ENCODE measurements around the gene SAMD10. TPM values are rescaled to one million over a fixed set of nuclear protein-coding genes. Genes with fewer than 3 reads are reported as not detected.
"Not testable (repeated sequence)": the region's sequence is repeated elsewhere in the genome, so short reads cannot be mapped to it uniquely, and the experiment has no call there.

The SAMD10 gene
- total RNA-seq, 2 donors from 2014 or later = 3.1 to 3.7 TPM

GRCh38 chr20:63931735-63932134, 47.7 kb downstream of the SAMD10 start:
- TF ChIP-seq CTCF (IDR thresholded peaks at IDR 0.05) = no peak
- DNase-seq (ENCODE audit: low spot score) = no peak
- peaks cover 63% of the 10 kb centered on the region for H3K36me3 ChIP-seq

DNA sequence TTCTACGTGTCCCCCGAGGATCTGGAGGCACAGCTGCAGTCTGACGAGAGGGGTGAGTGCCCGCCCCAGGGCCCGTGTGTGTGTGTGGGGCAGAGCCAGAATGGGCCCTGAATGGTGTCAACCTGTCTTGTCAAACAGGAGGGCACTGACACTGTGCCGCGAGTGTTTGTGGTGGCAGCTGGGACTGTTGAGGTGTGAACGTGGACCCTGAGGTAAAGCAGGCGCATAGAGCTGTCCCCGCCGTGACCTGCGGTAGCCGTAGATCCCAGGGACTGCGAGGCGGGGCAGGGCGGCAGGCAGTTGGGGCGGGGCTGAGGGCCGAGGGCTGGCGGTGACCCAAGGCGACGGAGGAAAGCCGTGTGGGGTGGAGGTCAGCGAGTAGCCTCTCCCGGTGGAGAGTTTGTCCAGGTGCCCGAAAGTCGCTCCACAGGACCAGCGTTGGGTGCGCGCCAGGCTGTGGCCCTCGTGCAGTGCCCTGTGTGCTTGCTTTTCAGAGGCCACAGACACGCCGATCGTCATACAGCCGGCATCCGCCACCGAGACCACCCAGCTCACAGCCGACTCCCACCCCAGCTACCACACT, 48.4 kb downstream of the SAMD10 start:
- DNase-seq (ENCODE audit: low spot score) = no peak
- H3K27me3 ChIP-seq = no peaks in the 10 kb centered on the region
- no peak overlapping the region for H3K4me3 ChIP-seq
- peak overlapping the region; percentile 18 to 65 for H3K27ac ChIP-seq
- peaks cover 0 to 16% of the 10 kb centered on the region in 2 donors for H3K4me1 ChIP-seq
- no peaks in the 10 kb centered on the region for H3K9me3 ChIP-seq
- TF ChIP-seq CTCF (IDR thresholded peaks at IDR 0.05) = no peak
- H3K36me3 ChIP-seq = peaks cover 63% of the 10 kb centered on the region

More at GRCh38 chr20:63931735-63932134, 47.7 kb downstream of the SAMD10 start:
- H3K27me3 ChIP-seq = no peaks in the 10 kb centered on the region
- peak overlapping the region; percentile 18 to 65 for H3K27ac ChIP-seq
- peaks cover 0 to 16% of the 10 kb centered on the region in 2 donors for H3K4me1 ChIP-seq
- no peak overlapping the region for H3K4me3 ChIP-seq
- no peaks in the 10 kb centered on the region for H3K9me3 ChIP-seq

- H3K27ac ChIP-seq; H3K27me3 ChIP-seq; H3K9me3 ChIP-seq; H3K4me3 ChIP-seq; DNase-seq (ENCODE audit: low spot score): not testable (repeated sequence)
- Histone ChIP-seq H3K4me1 (peaks cover 0 to 16% of the 10 kb centered on the region in 2 donors), H3K36me3 (peaks cover 51% of the 10 kb centered on the region)
Observed at GRCh38 chr20:63929473-63929883, 50.0 kb downstream of the SAMD10 start.

DNA sequence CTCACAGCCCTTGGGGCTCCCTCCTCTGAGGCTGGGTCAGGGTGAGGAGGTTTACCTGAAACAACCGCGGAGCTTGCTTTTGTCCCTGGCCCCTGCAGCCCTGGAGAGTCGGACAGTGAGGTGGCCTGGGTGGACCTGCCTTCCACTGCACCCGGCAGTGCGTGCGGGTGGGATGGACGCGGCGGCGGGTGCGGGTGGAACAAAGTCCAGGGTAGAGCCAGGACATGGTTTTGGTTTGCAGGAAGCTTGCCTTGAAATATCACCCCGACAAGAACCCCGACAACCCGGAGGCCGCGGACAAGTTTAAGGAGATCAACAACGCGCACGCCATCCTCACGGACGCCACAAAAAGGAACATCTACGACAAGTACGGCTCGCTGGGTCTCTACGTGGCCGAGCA, 50.4 kb downstream of the SAMD10 start:
- no peak for TF ChIP-seq CTCF (IDR thresholded peaks at IDR 0.05)
- Histone ChIP-seq H3K27ac (no peak overlapping the region), H3K4me1 (peaks cover 0 to 16% of the 10 kb centered on the region in 2 donors), H3K4me3 (no peak overlapping the region), H3K36me3 (peaks cover 51% of the 10 kb centered on the region), H3K9me3 (no peaks in the 10 kb centered on the region), H3K27me3 (no peaks in the 10 kb centered on the region)
- no peak for DNase-seq (ENCODE audit: low spot score)

GRCh38 chr20:63926298-63926697, 53.1 kb downstream of the SAMD10 start:
- peaks cover 38% of the 10 kb centered on the region for H3K36me3 ChIP-seq
- H3K27ac ChIP-seq = no peak overlapping the region
- H3K4me1 ChIP-seq = peaks cover 0 to 11% of the 10 kb centered on the region in 2 donors
- TF ChIP-seq CTCF (IDR thresholded peaks at IDR 0.05) = no peak
- H3K4me3 ChIP-seq = no peak overlapping the region
- no peaks in the 10 kb centered on the region for H3K9me3 ChIP-seq
- no peaks in the 10 kb centered on the region for H3K27me3 ChIP-seq
- no peak for DNase-seq (ENCODE audit: low spot score)

DNA sequence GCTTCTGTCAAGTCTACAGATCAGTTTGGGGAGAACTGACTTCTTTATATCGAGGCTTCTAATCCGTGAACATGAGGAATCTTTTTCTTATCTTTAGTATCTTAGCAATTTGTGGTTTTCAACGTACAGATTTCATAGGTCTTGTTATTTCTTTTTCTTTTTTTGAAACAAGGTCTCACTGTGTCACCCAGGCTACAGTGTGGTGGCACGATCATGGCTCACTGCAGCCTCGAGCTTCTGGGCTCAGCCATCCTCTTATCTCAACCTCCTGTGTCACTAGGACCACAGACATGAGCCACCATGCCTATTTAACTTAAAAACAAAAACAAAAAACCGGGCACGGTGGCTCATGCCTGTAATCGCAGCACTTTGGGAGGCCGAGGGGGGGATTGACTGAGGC, 55.2 kb downstream of the SAMD10 start:
- H3K27me3 ChIP-seq = no peaks in the 10 kb centered on the region
- no peak overlapping the region for H3K27ac ChIP-seq
- no peak for DNase-seq (ENCODE audit: low spot score)
- H3K36me3 ChIP-seq = peaks cover 23% of the 10 kb centered on the region
- no peak overlapping the region for H3K4me3 ChIP-seq
- TF ChIP-seq CTCF (IDR thresholded peaks at IDR 0.05) = no peak
- H3K4me1 ChIP-seq = peaks cover 0 to 3% of the 10 kb centered on the region in 2 donors
- H3K9me3 ChIP-seq = no peaks in the 10 kb centered on the region

MicroRNAs encoded within 50 kb of the gene (microRNA counts, 767-probe panel; counts per million panel counts)
- microRNA hsa-miR-1914-5p = 0 to 31.0 counts per million in 2 donors
- 0 to 31.0 counts per million in 2 donors for microRNA hsa-miR-647

Small RNA genes lying within 50 kb of the gene (microRNA-seq; reads per million reads assigned to microRNA genes)
- 0 reads per million in 2 donors for gene MIR1914 (ENCODE audit: borderline number of aligned reads in 2 of 2, borderline replicate concordance in 1 of 2)
- gene MIR647 (ENCODE audit: borderline number of aligned reads in 2 of 2, borderline replicate concordance in 1 of 2) = 0 reads per million in 2 donors

Other genes starting within 250 kb of the SAMD10 start
- 1 to 10 TPM; 2.4 to 2.5 TPM for gene LIME1, start 243.0 kb downstream of the SAMD10 start, total RNA-seq
- gene SLC2A4RG, start 239.9 kb downstream of the SAMD10 start, total RNA-seq = 10 to 100 TPM; 30.1 to 30.7 TPM
- gene ZBTB46, start 148.4 kb downstream of the SAMD10 start, total RNA-seq = 10 to 100 TPM; 12.2 to 17.8 TPM
- not detected for gene ABHD16B, start 118.1 kb downstream of the SAMD10 start, total RNA-seq
- 10 to 100 TPM; 80.6 to 84.0 TPM for gene TPD52L2, start 114.4 kb downstream of the SAMD10 start, total RNA-seq
- gene DNAJC5, start 84.5 kb downstream of the SAMD10 start, total RNA-seq = 10 to 100 TPM; 41.2 to 43.8 TPM
- 10 to 100 TPM; 25.9 to 27.6 TPM for gene UCKL1, start 23.2 kb downstream of the SAMD10 start, total RNA-seq
- 1 to 10 TPM; 7.0 to 8.3 TPM for gene ZNF512B, start 9.7 kb downstream of the SAMD10 start, total RNA-seq
- 10 to 100 TPM; 32.9 to 43.6 TPM for gene PRPF6, start 1.5 kb upstream of the SAMD10 start, total RNA-seq
- under 1 TPM; 0.07 to 0.35 TPM for gene C20orf204, start 56.5 kb upstream of the SAMD10 start, total RNA-seq
- gene SOX18, start 70.0 kb upstream of the SAMD10 start, total RNA-seq = 10 to 100 TPM; 15.1 to 17.2 TPM
- 10 to 100 TPM; 17.8 to 25.5 TPM for gene TCEA2, start 83.6 kb upstream of the SAMD10 start, total RNA-seq
- 10 to 100 TPM in 1 of 2 donors, 1 to 10 TPM in 1; 7.8 to 14.1 TPM for gene RGS19, start 99.9 kb upstream of the SAMD10 start, total RNA-seq
- gene OPRL1, start 100.4 kb upstream of the SAMD10 start, total RNA-seq = 1 to 10 TPM in 1 of 2 donors, under 1 TPM in 1; 0.75 to 1.4 TPM
- not detected for gene LKAAEAR1, start 104.8 kb upstream of the SAMD10 start, total RNA-seq
- gene NPBWR2, start 127.9 kb upstream of the SAMD10 start, total RNA-seq = not detected
- under 1 TPM in 1 of 2 donors, not detected in 1; 0.15 TPM for gene MYT1, start 184.8 kb upstream of the SAMD10 start, total RNA-seq